OCI-LY1 (cell line): Measurements from ENCODE around the gene EWSR1.
"Not testable (repeated sequence)": the region's sequence is repeated elsewhere in the genome, so short reads cannot be mapped to it uniquely, and the experiment has no call there.

Experiments used
- CTCF ChIP-seq: fragments of 200-600 bp; sonication (generic), shearing (Covaris generic); IDR thresholded peaks from 2 replicates; pipeline ENCODE4 v1.5.1; 2017; ENCODE audit warnings: mild to moderate bottlenecking, antibody characterized with exemption, low read length, moderate library complexity, mixed read lengths
- EZH2 ChIP-seq: fragments of 200-600 bp; sonication (generic), shearing (Covaris generic); IDR thresholded peaks from 2 replicates; pipeline ENCODE4 v1.8.0; 2017; ENCODE audit warnings: borderline replicate concordance, mixed run types, mild to moderate bottlenecking, antibody characterized with exemption, low read length, moderate library complexity, mixed read lengths

GRCh38 chr22:29240481-29240880, 27.6 kb upstream of the EWSR1 start:
- TF ChIP-seq CTCF, EZH2: not testable (repeated sequence)
